Panc1 (cell line): ENCODE data around the gene PTDSS2. TPM values are rescaled to one million over a fixed set of nuclear protein-coding genes. Genes with fewer than 3 reads are reported as not detected.

Experiments used
- ATAC-seq: fragments of 200-7000 bp; cut with Tn5 transposase; 2 replicates; pipeline ENCODE4 v1.9.1; 2020; ENCODE audit warnings: mild to moderate bottlenecking, moderate library complexity
- BruUV-seq: library from RNA; stranded (reverse); fragments of 400-500 nt; replicated peaks from 2 replicates; lab custom pipeline; 2021; lab: Mats Ljungman, UMichigan
- CTCF ChIA-PET: fragments of 300-600 bp; sonication (Branson Sonifier 250); formaldehyde crosslinking; loops from one replicate; lab custom pipeline; 2022; ENCODE audit warnings: antibody characterized with exemption; lab: Charles Lee
- POLR2A ChIA-PET: fragments of 300-600 bp; sonication (Branson Sonifier 250); formaldehyde crosslinking; loops from one replicate; lab custom pipeline; 2022; ENCODE audit warnings: antibody characterized with exemption; lab: Charles Lee
- DNase-seq: peaks from one replicate; pipeline ENCODE4 v3.0.0-alpha.2; 2010; ENCODE audit warnings: low read depth, low spot score
- H3K27ac ChIP-seq: 2 replicates; pipeline ENCODE4 v1.5.1; 2011; ENCODE audit warnings: mild to moderate bottlenecking, low read length, inconsistent platforms
- H3K27me3 ChIP-seq: fragments of 200-500 bp; sonication (Bioruptor generic); 2 replicates; pipeline ENCODE4 v1.6.0; 2014; ENCODE audit warnings: low read length, inconsistent platforms; ENCODE audit not compliant: control insufficient read depth, insufficient read depth
- H3K36me3 ChIP-seq: fragments of 200-500 bp; sonication (Bioruptor generic); 2 replicates; pipeline ENCODE4 v1.5.1; 2014; ENCODE audit warnings: inconsistent platforms, mild to moderate bottlenecking, low read length, moderate library complexity; ENCODE audit not compliant: control insufficient read depth, insufficient read depth
- H3K4me1 ChIP-seq: 2 replicates; pipeline ENCODE4 v1.5.1; 2011; ENCODE audit warnings: inconsistent platforms, mild to moderate bottlenecking, low read length, moderate library complexity; ENCODE audit not compliant: control insufficient read depth, insufficient read depth
- H3K4me3 ChIP-seq, 2 experiments: 2 replicates each; pipeline ENCODE4 v1.5.1; 2011 to 2012; ENCODE audit warnings: low read depth in 2 of 2, low read length in 2 of 2, mild to moderate bottlenecking in 2 of 2, inconsistent platforms in 1 of 2, moderate library complexity in 1 of 2
- H3K9me3 ChIP-seq: fragments of 200-500 bp; sonication (Bioruptor generic); 2 replicates; pipeline ENCODE4 v1.5.1; 2014; ENCODE audit warnings: low read depth, mild to moderate bottlenecking, inconsistent platforms, low read length, moderate library complexity; ENCODE audit not compliant: control insufficient read depth, insufficient read depth
- POLR2AphosphoS5 ChIP-seq: IDR thresholded peaks from 2 replicates; pipeline ENCODE4 v1.6.1; 2012; ENCODE audit warnings: mild to moderate bottlenecking, low read depth, low read length, moderate library complexity
- SIN3A ChIP-seq: IDR thresholded peaks from 2 replicates; pipeline ENCODE4 v1.6.1; 2012; ENCODE audit warnings: low read depth, mild to moderate bottlenecking, low read length, moderate library complexity, borderline replicate concordance; ENCODE audit not compliant: insufficient read depth
- TCF7L2 ChIP-seq: IDR thresholded peaks from 2 replicates; pipeline ENCODE4 v1.6.1; 2011; ENCODE audit warnings: mild to moderate bottlenecking, low read depth, low read length, inconsistent platforms
- in situ Hi-C: cut with HindIII; loops from 2 replicates; pipeline ENCODE4 v1.10.0; 2016; ENCODE audit warnings: low sequenced_read_pairs, low pct_unique_long_range_greater_than_20kb
- intact Hi-C: fragments of 100-400 bp; cut with micrococcal nuclease; formaldehyde crosslinking; loops from one replicate; pipeline ENCODE4 v1.10.0; 2022; ENCODE audit not compliant: unreplicated experiment
- total RNA-seq: library from RNA; stranded (reverse); gene quantifications from one replicate; pipeline ENCODE4 v1.2.1, GENCODE V29; 2021; ENCODE audit not compliant: unreplicated experiment
- TF ChIP-seq, protein P1 (sequence below), 2 experiments: IDR thresholded peaks; 2 replicates each; pipeline ENCODE4 v1.6.1; 2011 to 2012; ENCODE audit warnings: low read depth in 2 of 2, control low read depth in 1 of 2, low read length in 1 of 2, mild to moderate bottlenecking in 1 of 2, moderate library complexity in 1 of 2; ENCODE audit not compliant: insufficient read depth in 1 of 2
- TF ChIP-seq, protein P2 (sequence below): fragments of 450-650 bp; IDR thresholded peaks from 2 replicates; pipeline ENCODE4 v1.5.1; 2017; ENCODE audit warnings: mild to moderate bottlenecking

Gene PTDSS2
- total RNA-seq, 1 experiment from 2014 or later, result 103 TPM

DNA sequence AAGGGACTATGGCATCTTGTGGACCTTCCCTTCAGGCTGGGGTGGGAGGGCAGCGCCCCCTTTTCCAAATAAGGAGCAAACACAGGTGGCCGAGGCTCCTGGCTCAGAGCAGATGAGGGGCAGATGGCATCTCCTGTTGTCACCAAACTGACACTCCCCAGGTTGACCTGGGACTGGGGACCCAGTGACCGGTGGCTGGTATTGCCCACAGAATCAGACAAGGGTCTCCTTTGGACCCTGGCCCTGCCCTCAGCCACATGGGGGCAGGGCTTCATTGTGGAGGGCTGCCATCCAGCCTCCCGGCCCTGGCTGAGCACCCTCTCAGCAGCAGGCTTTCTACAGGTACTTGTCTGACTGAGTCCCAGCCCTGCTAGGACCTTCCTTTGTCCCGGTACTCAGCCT is 34.4 kb upstream of the PTDSS2 start:
- peak overlapping the region; percentile 68 for H3K27ac ChIP-seq
- intact Hi-C loops, result no loop called here

DNA sequence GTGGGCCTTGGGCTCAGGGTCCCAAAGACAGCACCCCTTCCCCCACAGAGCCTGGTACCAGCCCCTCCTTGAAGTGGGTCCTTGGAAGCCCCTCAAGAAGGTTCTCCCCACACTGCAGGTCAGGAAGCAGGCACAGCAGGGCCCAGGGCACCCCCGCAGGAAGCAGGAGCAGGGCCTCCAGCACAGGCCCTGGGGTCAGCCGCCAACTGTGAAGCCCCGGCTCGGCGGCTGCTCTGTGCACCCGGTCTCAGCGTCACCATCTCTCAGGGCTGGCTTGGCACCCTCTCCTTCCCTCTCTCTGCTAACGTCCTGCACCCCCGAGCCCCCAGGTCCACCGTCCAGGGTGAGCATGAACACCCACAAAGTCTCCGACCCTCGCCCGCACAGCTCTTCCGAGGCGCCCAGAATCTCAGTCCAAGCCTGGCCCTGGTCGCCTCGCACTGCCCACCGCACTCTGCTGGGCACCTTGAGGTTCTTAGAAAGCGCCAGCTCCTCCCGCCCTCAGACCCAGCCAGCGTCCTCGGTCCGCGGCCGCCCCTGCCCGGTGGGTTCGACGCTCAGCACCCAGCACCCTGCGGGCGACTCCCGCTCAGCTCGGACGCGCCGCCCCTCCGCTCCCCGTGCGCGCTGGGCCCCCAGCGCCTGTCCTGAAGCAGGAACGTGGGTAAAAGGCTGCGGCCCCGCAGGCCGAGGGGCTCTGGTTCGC is 33.9 kb upstream of the PTDSS2 start:
- H3K27ac ChIP-seq, result peak overlapping the region; percentile 68
- ChIA-PET POLR2A (interaction anchor here (0.6 kb wide), 1 partner anchor 10 kb away, joined by 5 read pairs; no protein-coding TSS in a partner anchor), CTCF (interaction anchor here (0.5 to 3.1 kb wide), 2 partner anchors 32 to 45 kb away, joined by 3 to 15 read pairs; no protein-coding TSS in a partner anchor)
- H3K36me3 ChIP-seq, result no peaks in the 10 kb centered on the region
- in situ Hi-C loops (no loop called here), intact Hi-C loops (no loop called here)
- DNase-seq (no peak), ATAC-seq (peak; percentile 20)
- peaks cover 42% of the 10 kb centered on the region for H3K4me1 ChIP-seq
- TF ChIP-seq, protein P1, sequence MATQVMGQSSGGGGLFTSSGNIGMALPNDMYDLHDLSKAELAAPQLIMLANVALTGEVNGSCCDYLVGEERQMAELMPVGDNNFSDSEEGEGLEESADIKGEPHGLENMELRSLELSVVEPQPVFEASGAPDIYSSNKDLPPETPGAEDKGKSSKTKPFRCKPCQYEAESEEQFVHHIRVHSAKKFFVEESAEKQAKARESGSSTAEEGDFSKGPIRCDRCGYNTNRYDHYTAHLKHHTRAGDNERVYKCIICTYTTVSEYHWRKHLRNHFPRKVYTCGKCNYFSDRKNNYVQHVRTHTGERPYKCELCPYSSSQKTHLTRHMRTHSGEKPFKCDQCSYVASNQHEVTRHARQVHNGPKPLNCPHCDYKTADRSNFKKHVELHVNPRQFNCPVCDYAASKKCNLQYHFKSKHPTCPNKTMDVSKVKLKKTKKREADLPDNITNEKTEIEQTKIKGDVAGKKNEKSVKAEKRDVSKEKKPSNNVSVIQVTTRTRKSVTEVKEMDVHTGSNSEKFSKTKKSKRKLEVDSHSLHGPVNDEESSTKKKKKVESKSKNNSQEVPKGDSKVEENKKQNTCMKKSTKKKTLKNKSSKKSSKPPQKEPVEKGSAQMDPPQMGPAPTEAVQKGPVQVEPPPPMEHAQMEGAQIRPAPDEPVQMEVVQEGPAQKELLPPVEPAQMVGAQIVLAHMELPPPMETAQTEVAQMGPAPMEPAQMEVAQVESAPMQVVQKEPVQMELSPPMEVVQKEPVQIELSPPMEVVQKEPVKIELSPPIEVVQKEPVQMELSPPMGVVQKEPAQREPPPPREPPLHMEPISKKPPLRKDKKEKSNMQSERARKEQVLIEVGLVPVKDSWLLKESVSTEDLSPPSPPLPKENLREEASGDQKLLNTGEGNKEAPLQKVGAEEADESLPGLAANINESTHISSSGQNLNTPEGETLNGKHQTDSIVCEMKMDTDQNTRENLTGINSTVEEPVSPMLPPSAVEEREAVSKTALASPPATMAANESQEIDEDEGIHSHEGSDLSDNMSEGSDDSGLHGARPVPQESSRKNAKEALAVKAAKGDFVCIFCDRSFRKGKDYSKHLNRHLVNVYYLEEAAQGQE (IDR thresholded peaks at IDR 0.05; ENCODE audit: insufficient read depth in 1 of 2, low read depth in 2 of 2, low read length in 1 of 2), result no peak
- TF ChIP-seq POLR2AphosphoS5 (no peak), TCF7L2 (no peak), SIN3A (no peak)
- TF ChIP-seq, protein P2, sequence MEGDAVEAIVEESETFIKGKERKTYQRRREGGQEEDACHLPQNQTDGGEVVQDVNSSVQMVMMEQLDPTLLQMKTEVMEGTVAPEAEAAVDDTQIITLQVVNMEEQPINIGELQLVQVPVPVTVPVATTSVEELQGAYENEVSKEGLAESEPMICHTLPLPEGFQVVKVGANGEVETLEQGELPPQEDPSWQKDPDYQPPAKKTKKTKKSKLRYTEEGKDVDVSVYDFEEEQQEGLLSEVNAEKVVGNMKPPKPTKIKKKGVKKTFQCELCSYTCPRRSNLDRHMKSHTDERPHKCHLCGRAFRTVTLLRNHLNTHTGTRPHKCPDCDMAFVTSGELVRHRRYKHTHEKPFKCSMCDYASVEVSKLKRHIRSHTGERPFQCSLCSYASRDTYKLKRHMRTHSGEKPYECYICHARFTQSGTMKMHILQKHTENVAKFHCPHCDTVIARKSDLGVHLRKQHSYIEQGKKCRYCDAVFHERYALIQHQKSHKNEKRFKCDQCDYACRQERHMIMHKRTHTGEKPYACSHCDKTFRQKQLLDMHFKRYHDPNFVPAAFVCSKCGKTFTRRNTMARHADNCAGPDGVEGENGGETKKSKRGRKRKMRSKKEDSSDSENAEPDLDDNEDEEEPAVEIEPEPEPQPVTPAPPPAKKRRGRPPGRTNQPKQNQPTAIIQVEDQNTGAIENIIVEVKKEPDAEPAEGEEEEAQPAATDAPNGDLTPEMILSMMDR, result no peak
- no peaks in the 10 kb centered on the region for H3K27me3 ChIP-seq
- no peaks in the 10 kb centered on the region for H3K9me3 ChIP-seq
- H3K4me3 ChIP-seq, result peak overlapping the region; percentile 41 to 63
- no TSS peak for BruUV-seq

More for the DNA sequence above, 34.4 kb upstream of the PTDSS2 start:
- no peaks in the 10 kb centered on the region for H3K36me3 ChIP-seq
- ChIA-PET CTCF (interaction anchor here (3.1 kb wide), 1 partner anchor 33 kb away, joined by 15 read pairs; no protein-coding TSS in a partner anchor), POLR2A (no interaction called here)
- TF ChIP-seq POLR2AphosphoS5, result no peak
- no peak for TF ChIP-seq TCF7L2
- TF ChIP-seq SIN3A, result no peak
- TF ChIP-seq, protein P2, result no peak
- TF ChIP-seq, protein P1 (IDR thresholded peaks at IDR 0.05; ENCODE audit: insufficient read depth in 1 of 2, low read depth in 2 of 2, low read length in 1 of 2), result no peak
- DNase-seq (no peak), ATAC-seq (0 out of 2 replicates have a peak, but pooled peaks have one; percentile 20)
- peaks cover 42% of the 10 kb centered on the region for H3K4me1 ChIP-seq
- no TSS peak for BruUV-seq
- no peaks in the 10 kb centered on the region for H3K9me3 ChIP-seq
- H3K4me3 ChIP-seq, result no peak overlapping the region; a peak in 1 of 4 replicates
- H3K27me3 ChIP-seq, result no peaks in the 10 kb centered on the region
- in situ Hi-C loops, result no loop called here
